GM12892 (cell line): ENCODE data around the gene PIGU.

Experiments used
- POLR2A ChIP-seq: IDR thresholded peaks from 2 replicates; pipeline ENCODE4 v1.6.1; 2011; ENCODE audit warnings: low read depth, low read length, control low read depth
- POLR2AphosphoS5 ChIP-seq: IDR thresholded peaks from 2 replicates; pipeline ENCODE4 v1.6.1; 2011; ENCODE audit warnings: low read depth, low read length, control low read depth
- TAF1 ChIP-seq: IDR thresholded peaks from 2 replicates; pipeline ENCODE4 v1.6.1; 2011; ENCODE audit warnings: low read depth, mild to moderate bottlenecking, control low read depth, low read length, borderline replicate concordance

GRCh38 chr20:34549929-34550305, 127.0 kb downstream of the PIGU start:
- TF ChIP-seq POLR2AphosphoS5 (no peak), TAF1 (no peak), POLR2A (no peak)
